Measurements from ENCODE around the gene ASPG.

ASPG gene

GRCh38 chr14:104136472-104137296 lies 51.2 kb downstream of the ASPG start:
- DNase-seq (ENCODE audit: low spot score), result no peak

GRCh38 chr14:104137297-104138097 lies 52.0 kb downstream of the ASPG start:
- peak; percentile 32 for DNase-seq (ENCODE audit: low spot score)

GRCh38 chr14:104138098-104138717 lies 52.7 kb downstream of the ASPG start, which contains the start of gene KIF26A:
Gene KIF26A (plus strand): TSS chr14:104138587. CDS start chr14:104138723, 136 bp downstream.
- DNase-seq (ENCODE audit: low spot score), result no peak

GRCh38 chr14:104138718-104139459 lies 53.4 kb downstream of the ASPG start:
- no peak for DNase-seq (ENCODE audit: low spot score)

- DNase-seq (ENCODE audit: low spot score), result no peak
Observed at GRCh38 chr14:104139460-104140212, 54.1 kb downstream of the ASPG start.

- no peak for DNase-seq (ENCODE audit: low spot score)
Observed at GRCh38 chr14:104140213-104140462, 54.6 kb downstream of the ASPG start.

GRCh38 chr14:104140463-104141331 lies 55.2 kb downstream of the ASPG start:
- DNase-seq (ENCODE audit: low spot score), result no peak

GRCh38 chr14:104141621-104142091 lies 56.2 kb downstream of the ASPG start:
- no peak for DNase-seq (ENCODE audit: low spot score)

- no peak for DNase-seq (ENCODE audit: low spot score)
Observed at GRCh38 chr14:104142136-104142945, 56.8 kb downstream of the ASPG start.

GRCh38 chr14:104142946-104143470 lies 57.5 kb downstream of the ASPG start:
- no peak for DNase-seq (ENCODE audit: low spot score)

- no peak for DNase-seq (ENCODE audit: low spot score)
Observed at GRCh38 chr14:104143521-104144452, 58.3 kb downstream of the ASPG start.

GRCh38 chr14:104144453-104144790 lies 58.9 kb downstream of the ASPG start:
- DNase-seq (ENCODE audit: low spot score), result no peak

GRCh38 chr14:104144911-104145825 lies 59.7 kb downstream of the ASPG start:
- DNase-seq (ENCODE audit: low spot score), result no peak

- no peak for DNase-seq (ENCODE audit: low spot score)
Observed at GRCh38 chr14:104145826-104146601, 60.5 kb downstream of the ASPG start.

- DNase-seq (ENCODE audit: low spot score), result no peak
Observed at GRCh38 chr14:104146651-104147345, 61.3 kb downstream of the ASPG start.

All from Ammon's horn (tissue), 1 donor.